Prostate gland (tissue), 2 donors: ENCODE data around the gene FBLN5. TPM values are rescaled to one million over a fixed set of nuclear protein-coding genes. Genes with fewer than 3 reads are reported as not detected.

ENCODE experiments used
- DNase-seq: peaks from one replicate; pipeline ENCODE4 v3.0.0-alpha.2; 2019; ENCODE audit warnings: low spot score
- H3K27ac ChIP-seq, 2 donors: fragments of 200-600 bp; sonication (generic); 2 replicates each; pipeline ENCODE4 v1.5.1; 2017 to 2019
- H3K27me3 ChIP-seq: fragments of 200-600 bp; sonication (generic); replicated peaks from 2 replicates; pipeline ENCODE4 v1.5.1; 2019; ENCODE audit not compliant: insufficient read depth
- H3K36me3 ChIP-seq, 2 donors: fragments of 200-600 bp; sonication (generic); 1 replicate in 1 of 2; 2 replicates in 1 of 2; pipeline versions ENCODE4 v1.5.1 to v1.8.1; 2017 to 2019
- H3K4me1 ChIP-seq: fragments of 200-600 bp; sonication (generic); replicated peaks from 2 replicates; pipeline ENCODE4 v1.5.1; 2019
- H3K4me3 ChIP-seq, 2 donors: fragments of 200-600 bp; sonication (generic); 2 replicates each; pipeline ENCODE4 v1.5.1; 2017 to 2019
- H3K9me3 ChIP-seq: fragments of 200-600 bp; sonication (generic); 2 replicates; pipeline ENCODE4 v1.5.1; 2017
- POLR2A ChIP-seq: fragments of 450-650 bp; IDR thresholded peaks from one replicate; pipeline ENCODE4 v1.6.1; 2016; ENCODE audit warnings: antibody characterized with exemption, mild to moderate bottlenecking
- POLR2AphosphoS5 ChIP-seq: sonication (generic); formaldehyde crosslinking; IDR thresholded peaks from one replicate; pipeline ENCODE4 v1.6.1; 2017; ENCODE audit warnings: antibody characterized with exemption
- whole genome bisulfite sequencing: methylation state at CpG from one replicate; pipeline ENCODE4 v1.1.5; 2018; 5-methylcytosine and 5-hydroxymethylcytosine counted together
- intact Hi-C: fragments of 100-400 bp; cut with DNase I; formaldehyde crosslinking; loops from one replicate; pipeline ENCODE4 v1.14.2; 2022
- total RNA-seq, 2 donors: library from RNA; depleted of rRNA; stranded (reverse); fragments of >200 nt; gene quantifications; one replicate each; pipeline ENCODE4 v1.1.0, GENCODE V29; 2016
- TF ChIP-seq, protein P1 (sequence below), 4 experiments: fragments of 200-600 bp in 2 of 4; fragments of 450-650 bp in 2 of 4; sonication (generic) in 2 of 4; IDR thresholded peaks; 1 replicate in 3 of 4; 2 replicates in 1 of 4; pipeline ENCODE4 v1.5.1; 2016 to 2019; ENCODE audit warnings: antibody characterized with exemption in 4 of 4, mild to moderate bottlenecking in 2 of 4, moderate library complexity in 2 of 4

FBLN5 gene
- total RNA-seq, 2 donors from 2014 or later, result 12.5 to 125 TPM

DNA sequence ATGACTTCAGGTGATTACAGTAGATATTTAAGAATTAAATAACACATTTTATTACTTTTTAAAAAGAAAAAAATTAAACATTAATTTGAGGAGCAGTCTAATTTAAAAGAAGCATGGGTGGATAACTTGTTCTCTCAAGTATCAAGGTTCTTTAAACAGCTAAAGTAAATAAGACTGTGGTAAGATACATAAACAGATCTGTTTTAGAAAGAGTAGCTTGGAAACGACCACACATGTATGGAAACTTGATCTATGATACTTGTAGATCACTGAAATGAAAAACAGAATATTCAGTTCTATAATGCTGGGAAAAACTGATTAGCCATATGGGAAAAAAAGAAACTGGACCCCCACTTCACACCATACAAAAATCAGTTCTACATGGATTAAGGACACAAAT is 116.2 kb downstream of the FBLN5 start:
- H3K4me1 ChIP-seq, result peaks cover 2% of the 10 kb centered on the region
- TF ChIP-seq, protein P1, sequence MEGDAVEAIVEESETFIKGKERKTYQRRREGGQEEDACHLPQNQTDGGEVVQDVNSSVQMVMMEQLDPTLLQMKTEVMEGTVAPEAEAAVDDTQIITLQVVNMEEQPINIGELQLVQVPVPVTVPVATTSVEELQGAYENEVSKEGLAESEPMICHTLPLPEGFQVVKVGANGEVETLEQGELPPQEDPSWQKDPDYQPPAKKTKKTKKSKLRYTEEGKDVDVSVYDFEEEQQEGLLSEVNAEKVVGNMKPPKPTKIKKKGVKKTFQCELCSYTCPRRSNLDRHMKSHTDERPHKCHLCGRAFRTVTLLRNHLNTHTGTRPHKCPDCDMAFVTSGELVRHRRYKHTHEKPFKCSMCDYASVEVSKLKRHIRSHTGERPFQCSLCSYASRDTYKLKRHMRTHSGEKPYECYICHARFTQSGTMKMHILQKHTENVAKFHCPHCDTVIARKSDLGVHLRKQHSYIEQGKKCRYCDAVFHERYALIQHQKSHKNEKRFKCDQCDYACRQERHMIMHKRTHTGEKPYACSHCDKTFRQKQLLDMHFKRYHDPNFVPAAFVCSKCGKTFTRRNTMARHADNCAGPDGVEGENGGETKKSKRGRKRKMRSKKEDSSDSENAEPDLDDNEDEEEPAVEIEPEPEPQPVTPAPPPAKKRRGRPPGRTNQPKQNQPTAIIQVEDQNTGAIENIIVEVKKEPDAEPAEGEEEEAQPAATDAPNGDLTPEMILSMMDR (IDR thresholded peaks at IDR 0.05), result no peak
- no peak for TF ChIP-seq POLR2AphosphoS5
- TF ChIP-seq POLR2A, result no peak
- no peak for DNase-seq
- WGBS, result 17% methylated on average over 1 of the region's 1 CpG
- no peaks in the 10 kb centered on the region for H3K27me3 ChIP-seq
- intact Hi-C loops, result no loop called here
- peak overlapping the region; percentile 58 to 62 for H3K27ac ChIP-seq
- no peak overlapping the region for H3K4me3 ChIP-seq
- H3K36me3 ChIP-seq, result no peaks in the 10 kb centered on the region
- H3K9me3 ChIP-seq, result no peaks in the 10 kb centered on the region

DNA sequence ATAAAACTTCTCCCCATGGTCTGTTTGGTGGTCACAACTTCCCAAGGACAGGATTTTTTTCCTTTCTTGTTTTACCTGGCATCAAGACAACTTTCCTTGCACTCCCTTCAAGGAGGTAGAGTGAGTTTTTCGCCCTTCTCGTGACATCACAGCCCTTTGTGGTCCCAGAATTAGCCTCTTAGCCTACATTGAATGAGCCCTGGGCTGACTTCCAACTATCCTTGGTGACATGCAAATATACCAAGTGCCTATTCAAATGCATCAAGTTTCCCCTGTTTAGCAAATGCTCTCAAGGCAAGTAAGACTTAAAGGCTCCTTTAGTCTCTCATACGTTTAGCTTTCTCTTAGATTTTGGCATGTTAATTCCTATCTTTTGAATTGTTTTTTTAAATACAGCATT is 116.7 kb downstream of the FBLN5 start:
- 15% methylated on average over 3 of the region's 3 CpGs for WGBS
- Histone ChIP-seq H3K36me3 (no peaks in the 10 kb centered on the region), H3K27me3 (no peaks in the 10 kb centered on the region), H3K4me3 (no peak overlapping the region), H3K27ac (peak overlapping the region; percentile 58 to 62), H3K9me3 (no peaks in the 10 kb centered on the region), H3K4me1 (peaks cover 2% of the 10 kb centered on the region)
- peak; percentile 30 for DNase-seq
- TF ChIP-seq POLR2AphosphoS5 (no peak), POLR2A (no peak)
- TF ChIP-seq, protein P1 (IDR thresholded peaks at IDR 0.05), result no peak
- intact Hi-C loops, result no loop called here

DNA sequence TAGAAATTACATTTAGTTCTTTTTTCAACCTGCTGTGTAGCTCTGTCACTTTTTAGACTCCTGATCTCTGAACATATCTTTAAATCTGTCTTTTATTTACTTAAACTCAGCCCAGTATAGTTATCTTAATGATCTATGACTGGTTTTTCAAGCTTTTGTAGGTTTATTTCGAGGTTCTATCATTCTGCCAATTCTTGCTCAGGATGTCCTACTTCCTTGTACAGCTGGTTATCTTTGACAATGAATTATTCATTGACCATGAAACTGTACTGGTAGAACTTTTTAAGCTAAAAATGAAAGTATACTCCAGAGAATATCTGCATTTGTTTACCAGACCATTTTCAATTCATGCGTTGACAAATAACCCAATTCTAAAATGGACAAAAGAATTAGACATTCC is 118.0 kb downstream of the FBLN5 start:
- DNase-seq, result no peak
- no peaks in the 10 kb centered on the region for H3K27me3 ChIP-seq
- no peaks in the 10 kb centered on the region for H3K9me3 ChIP-seq
- H3K27ac ChIP-seq, result peak overlapping the region; percentile 22 to 62
- WGBS, result 12% methylated on average over 2 of the region's 2 CpGs
- H3K4me1 ChIP-seq, result peaks cover 2% of the 10 kb centered on the region
- TF ChIP-seq POLR2AphosphoS5 (peak; percentile 80), POLR2A (no peak)
- TF ChIP-seq, protein P1 (IDR thresholded peaks at IDR 0.05), result no peak
- H3K4me3 ChIP-seq, result peak overlapping the region; percentile 3 to 8
- intact Hi-C loops, result no loop called here
- no peaks in the 10 kb centered on the region for H3K36me3 ChIP-seq

DNA sequence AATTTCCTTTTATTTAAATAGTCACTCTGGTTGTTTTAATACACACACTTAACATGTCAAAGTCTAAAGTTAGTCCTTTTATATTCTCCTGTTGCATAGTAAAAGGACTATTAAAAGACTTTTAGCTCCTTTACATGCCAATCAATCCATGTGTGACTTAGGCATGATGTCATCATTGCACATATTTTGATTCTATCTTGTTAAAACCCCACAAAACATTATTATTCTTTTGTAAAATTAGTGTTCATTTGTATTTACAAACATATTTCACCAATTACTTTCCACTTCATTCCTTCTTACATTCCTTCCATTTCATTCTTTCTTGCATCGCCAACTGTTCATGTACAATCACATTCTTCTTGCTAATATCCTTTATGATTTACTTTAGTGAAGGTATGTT is 119.7 kb downstream of the FBLN5 start:
- TF ChIP-seq POLR2A (no peak), POLR2AphosphoS5 (no peak)
- TF ChIP-seq, protein P1 (IDR thresholded peaks at IDR 0.05), result no peak
- DNase-seq, result no peak
- Histone ChIP-seq H3K4me1 (no peaks in the 10 kb centered on the region), H3K27me3 (no peaks in the 10 kb centered on the region), H3K36me3 (no peaks in the 10 kb centered on the region), H3K27ac (peak overlapping the region in 1 of 2 donors; percentile 28), H3K9me3 (no peaks in the 10 kb centered on the region), H3K4me3 (no peak overlapping the region)
- intact Hi-C loops, result no loop called here
- WGBS, result 100% methylated on average over 1 of the region's 1 CpG

Other genes starting within 250 kb of the FBLN5 start
- 1 to 10 TPM; 1.2 to 2.3 TPM for gene CATSPERB, start 215.6 kb downstream of the FBLN5 start, total RNA-seq
- 10 to 100 TPM; 37.2 to 75.8 TPM for gene TC2N, start 80.2 kb downstream of the FBLN5 start, total RNA-seq
- 10 to 100 TPM; 27.1 to 42.4 TPM for gene TRIP11, start 92.4 kb upstream of the FBLN5 start, total RNA-seq
- gene ATXN3, start 158.9 kb upstream of the FBLN5 start, total RNA-seq, result 10 to 100 TPM; 45.1 to 53.5 TPM
- 100 to 1,000 TPM; 211 to 351 TPM for gene NDUFB1, start 174.0 kb upstream of the FBLN5 start, total RNA-seq
- gene CPSF2, start 174.3 kb upstream of the FBLN5 start, total RNA-seq, result 10 to 100 TPM; 25.4 to 74.5 TPM